Colonic mucosa (tissue), 4 donors: ENCODE data around the gene TPRKB. TPM values are rescaled to one million over a fixed set of nuclear protein-coding genes. Genes with fewer than 3 reads are reported as not detected.
"Not testable (repeated sequence)": the region's sequence is repeated elsewhere in the genome, so short reads cannot be mapped to it uniquely, and the experiment has no call there.

ENCODE experiments used
- DNase-seq: peaks from one replicate; pipeline ENCODE4 v3.0.0-alpha.2; 2020
- H3K27ac ChIP-seq: fragments of 200-600 bp; one replicate; pipeline ENCODE4 v1.8.0; 2021
- H3K27me3 ChIP-seq: fragments of 200-600 bp; one replicate; pipeline ENCODE4 v1.8.0; 2021
- H3K36me3 ChIP-seq: fragments of 200-600 bp; one replicate; pipeline ENCODE4 v1.8.0; 2021
- H3K4me1 ChIP-seq: fragments of 200-600 bp; one replicate; pipeline ENCODE4 v1.8.0; 2021; ENCODE audit warnings: mild to moderate bottlenecking
- H3K4me3 ChIP-seq: fragments of 200-600 bp; one replicate; pipeline ENCODE4 v1.8.0; 2021
- H3K9ac ChIP-seq, 2 donors: one replicate each; pipeline ENCODE4 v1.7.0; 2013; ENCODE audit warnings: control low read depth in 2 of 2, low read depth in 2 of 2, low read length in 2 of 2
- H3K9me3 ChIP-seq: fragments of 200-600 bp; one replicate; pipeline ENCODE4 v1.8.0; 2021
- intact Hi-C: fragments of 100-400 bp; cut with DNase I; formaldehyde crosslinking; loops from one replicate; pipeline ENCODE4 v1.14.1; 2022
- total RNA-seq, 2 donors: library from RNA; stranded (reverse); fragmentation: NEBNext Ultra II Directional in 1 of 2; extraction: Animal tissue kit (Norgen Biotek cat#: 25700) in 1 of 2; gene quantifications; one replicate each; pipeline ENCODE4 v1.2.1, GENCODE V29; 2021
- TF ChIP-seq, protein P1 (sequence below): fragments of 200-600 bp; IDR thresholded peaks from one replicate; pipeline ENCODE4 v1.8.0; 2022; ENCODE audit warnings: antibody characterized with exemption, mild to moderate bottlenecking
- donor health status: healthy.
- donor health status: DM: no; HTN: no; CAD: no.
- donor health status: DM: no; HTN: no; CAD: no.

The TPRKB gene
- total RNA-seq, 2 donors from 2014 or later: 28.2 to 37.5 TPM

DNA sequence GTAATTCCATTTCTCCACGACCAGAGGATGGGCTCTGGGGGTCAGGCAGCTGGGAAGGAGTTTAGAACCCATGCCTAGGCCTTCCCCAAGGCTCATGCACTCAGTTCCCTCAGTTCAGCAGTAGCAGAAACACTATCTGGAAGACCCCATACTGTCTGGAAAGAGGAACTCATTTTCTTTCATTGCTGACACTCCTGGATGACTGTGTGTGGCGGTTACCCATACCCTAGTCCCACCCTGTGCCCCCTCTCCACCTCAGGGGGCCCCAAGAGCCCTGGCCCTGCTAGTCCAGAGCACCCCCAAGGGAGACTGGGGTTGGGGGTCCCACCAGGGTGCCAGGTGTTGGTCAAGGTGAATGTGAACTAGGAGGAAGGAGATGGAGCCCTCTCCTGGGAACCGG lies 29.5 kb downstream of the TPRKB start:
- Histone ChIP-seq H3K9me3 (no peaks in the 10 kb centered on the region), H3K36me3 (no peaks in the 10 kb centered on the region), H3K9ac (no peak overlapping the region), H3K4me3 (no peak overlapping the region), H3K27me3 (no peaks in the 10 kb centered on the region), H3K4me1 (no peaks in the 10 kb centered on the region), H3K27ac (no peak overlapping the region)
- TF ChIP-seq, protein P1, sequence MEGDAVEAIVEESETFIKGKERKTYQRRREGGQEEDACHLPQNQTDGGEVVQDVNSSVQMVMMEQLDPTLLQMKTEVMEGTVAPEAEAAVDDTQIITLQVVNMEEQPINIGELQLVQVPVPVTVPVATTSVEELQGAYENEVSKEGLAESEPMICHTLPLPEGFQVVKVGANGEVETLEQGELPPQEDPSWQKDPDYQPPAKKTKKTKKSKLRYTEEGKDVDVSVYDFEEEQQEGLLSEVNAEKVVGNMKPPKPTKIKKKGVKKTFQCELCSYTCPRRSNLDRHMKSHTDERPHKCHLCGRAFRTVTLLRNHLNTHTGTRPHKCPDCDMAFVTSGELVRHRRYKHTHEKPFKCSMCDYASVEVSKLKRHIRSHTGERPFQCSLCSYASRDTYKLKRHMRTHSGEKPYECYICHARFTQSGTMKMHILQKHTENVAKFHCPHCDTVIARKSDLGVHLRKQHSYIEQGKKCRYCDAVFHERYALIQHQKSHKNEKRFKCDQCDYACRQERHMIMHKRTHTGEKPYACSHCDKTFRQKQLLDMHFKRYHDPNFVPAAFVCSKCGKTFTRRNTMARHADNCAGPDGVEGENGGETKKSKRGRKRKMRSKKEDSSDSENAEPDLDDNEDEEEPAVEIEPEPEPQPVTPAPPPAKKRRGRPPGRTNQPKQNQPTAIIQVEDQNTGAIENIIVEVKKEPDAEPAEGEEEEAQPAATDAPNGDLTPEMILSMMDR: no peak
- no peak for DNase-seq
- intact Hi-C loops: no loop called here

- TF ChIP-seq, protein P1: no peak
Measured at GRCh38 chr2:73707058-73707457, 30.1 kb downstream of the TPRKB start.

GRCh38 chr2:73705091-73705490 lies 32.1 kb downstream of the TPRKB start:
- Histone ChIP-seq H3K36me3 (no peaks in the 10 kb centered on the region), H3K4me1 (peaks cover 11% of the 10 kb centered on the region), H3K9me3 (no peaks in the 10 kb centered on the region), H3K27me3 (no peaks in the 10 kb centered on the region), H3K4me3 (no peak overlapping the region), H3K27ac (no peak overlapping the region), H3K9ac (no peak overlapping the region)
- TF ChIP-seq, protein P1: no peak
- no peak for DNase-seq
- intact Hi-C loops: no loop called here

More at GRCh38 chr2:73707058-73707457, 30.1 kb downstream of the TPRKB start:
- Histone ChIP-seq H3K9me3 (no peaks in the 10 kb centered on the region), H3K4me3 (no peak overlapping the region), H3K9ac (no peak overlapping the region), H3K27me3 (no peaks in the 10 kb centered on the region), H3K27ac (no peak overlapping the region), H3K36me3 (no peaks in the 10 kb centered on the region), H3K4me1 (peaks cover 2% of the 10 kb centered on the region)
- no peak for DNase-seq
- intact Hi-C loops: no loop called here

DNA sequence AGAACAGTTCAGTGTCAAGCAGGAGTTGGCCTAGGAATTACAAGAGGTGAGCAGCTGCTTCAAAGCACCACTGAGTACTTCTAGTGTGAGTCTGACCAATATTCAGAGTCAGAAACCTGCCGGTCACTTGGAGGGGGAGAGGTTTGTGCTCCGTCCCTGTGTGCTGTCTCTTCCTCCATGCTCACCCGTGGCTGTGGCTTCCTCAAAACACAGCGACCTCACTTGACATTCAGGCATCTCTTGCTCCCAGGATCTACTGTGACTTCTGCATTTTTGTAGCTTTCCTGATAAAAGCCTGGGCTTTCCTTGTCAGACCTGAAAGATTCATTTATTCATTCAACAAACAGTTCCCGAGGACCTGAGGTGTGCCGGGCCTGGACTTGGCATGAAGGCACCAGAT lies 32.9 kb downstream of the TPRKB start:
- TF ChIP-seq, protein P1: no peak
- DNase-seq: no peak
- H3K4me3 ChIP-seq: no peak overlapping the region
- H3K36me3 ChIP-seq: no peaks in the 10 kb centered on the region
- no peak overlapping the region for H3K27ac ChIP-seq
- no peak overlapping the region for H3K9ac ChIP-seq
- intact Hi-C loops: no loop called here
- H3K27me3 ChIP-seq: no peaks in the 10 kb centered on the region
- peaks cover 11% of the 10 kb centered on the region for H3K4me1 ChIP-seq
- H3K9me3 ChIP-seq: no peaks in the 10 kb centered on the region

DNA sequence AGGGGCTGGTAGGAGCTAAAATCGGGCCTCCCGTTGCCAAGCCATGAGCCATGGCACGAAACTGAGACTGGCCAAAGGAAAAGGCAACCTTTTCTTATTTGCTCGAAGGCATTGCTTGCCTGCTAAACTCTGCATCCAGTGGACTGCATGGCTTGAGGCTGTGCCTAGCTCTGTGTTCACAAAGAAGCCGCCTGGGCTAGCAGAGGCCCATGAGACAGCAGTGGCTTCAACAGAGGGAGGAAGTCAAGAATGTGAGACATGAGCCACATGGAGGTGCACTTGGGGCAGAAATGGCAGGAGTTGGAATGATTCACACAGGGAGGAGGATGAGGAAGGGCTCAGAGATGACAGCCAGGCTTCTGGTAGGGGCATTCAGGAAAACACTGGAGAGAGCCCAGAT lies 33.5 kb downstream of the TPRKB start:
- TF ChIP-seq, protein P1: no peak
- intact Hi-C loops: no loop called here
- DNase-seq: no peak
- no peaks in the 10 kb centered on the region for H3K36me3 ChIP-seq
- peaks cover 11% of the 10 kb centered on the region for H3K4me1 ChIP-seq
- no peak overlapping the region for H3K27ac ChIP-seq
- no peak overlapping the region for H3K4me3 ChIP-seq
- no peak overlapping the region for H3K9ac ChIP-seq
- H3K27me3 ChIP-seq: no peaks in the 10 kb centered on the region
- no peaks in the 10 kb centered on the region for H3K9me3 ChIP-seq

- H3K4me3 ChIP-seq, H3K36me3 ChIP-seq, H3K27ac ChIP-seq, DNase-seq, H3K9ac ChIP-seq, H3K9me3 ChIP-seq, H3K27me3 ChIP-seq, intact Hi-C loops: not testable (repeated sequence)
- H3K4me1 ChIP-seq: peaks cover 11% of the 10 kb centered on the region
Measured at GRCh38 chr2:73702852-73703493, 34.2 kb downstream of the TPRKB start.
